HL-60 (cell line): ENCODE results near the gene PSMD1.
"Not testable (repeated sequence)": the region's sequence is repeated elsewhere in the genome, so short reads cannot be mapped to it uniquely, and the experiment has no call there.

Source experiments
- DNase-seq, 2 experiments: peaks; one replicate each; pipeline ENCODE4 v3.0.0-alpha.2; 2010 to 2020; ENCODE audit warnings: low read depth in 1 of 2, low spot score in 1 of 2
- H3K27ac ChIP-seq: fragments of 250-450 bp; sonication (Bioruptor Pico); replicated peaks from 2 replicates; pipeline ENCODE4 v1.5.1; 2020; ENCODE audit warnings: mild to moderate bottlenecking, moderate library complexity
- H3K27me3 ChIP-seq: fragments of 250-450 bp; sonication (Bioruptor Pico); 2 replicates; pipeline ENCODE4 v1.5.1; 2021; ENCODE audit warnings: mild to moderate bottlenecking, moderate library complexity; ENCODE audit not compliant: insufficient read depth, poor library complexity, severe bottlenecking
- H3K4me3 ChIP-seq: replicated peaks from 2 replicates; pipeline ENCODE4 v1.5.1; 2011; ENCODE audit warnings: mild to moderate bottlenecking, control low read depth, low read length; ENCODE audit not compliant: insufficient read depth
- CTCF ChIP-seq: IDR thresholded peaks from one replicate; pipeline ENCODE4 v1.5.1; 2011; ENCODE audit warnings: low read length, control low read depth, inconsistent platforms; ENCODE audit not compliant: insufficient read depth
- GABPA ChIP-seq: IDR thresholded peaks from 2 replicates; pipeline ENCODE4 v1.6.1; 2012; ENCODE audit warnings: low read depth
- POLR2AphosphoS5 ChIP-seq: IDR thresholded peaks from 2 replicates; pipeline ENCODE4 v1.6.1; 2012; ENCODE audit warnings: low read depth
- REST ChIP-seq: IDR thresholded peaks from 2 replicates; pipeline ENCODE4 v1.6.1; 2012; ENCODE audit warnings: low read depth; ENCODE audit not compliant: insufficient replicate concordance
- SPI1 ChIP-seq: IDR thresholded peaks from 2 replicates; pipeline ENCODE4 v1.6.1; 2012; ENCODE audit warnings: low read depth, mild to moderate bottlenecking, borderline replicate concordance

Gene PSMD1

GRCh38 chr2:231138699-231139098 is 82.0 kb downstream of the PSMD1 start:
- Histone ChIP-seq H3K27ac (no peak overlapping the region), H3K27me3 (no peaks in the 10 kb centered on the region), H3K4me3 (no peak overlapping the region)
- no peak for TF ChIP-seq GABPA
- no peak for TF ChIP-seq POLR2AphosphoS5
- TF ChIP-seq REST: no peak
- TF ChIP-seq SPI1: no peak
- TF ChIP-seq CTCF: no peak
- DNase-seq: no peak

GRCh38 chr2:231139796-231140195 is 83.1 kb downstream of the PSMD1 start:
- no peak overlapping the region for H3K27ac ChIP-seq
- no peak overlapping the region for H3K4me3 ChIP-seq
- TF ChIP-seq CTCF (no peak), GABPA (no peak), SPI1 (no peak), REST (no peak), POLR2AphosphoS5 (no peak)
- H3K27me3 ChIP-seq: no peaks in the 10 kb centered on the region
- no peak for DNase-seq

GRCh38 chr2:231140808-231141207 is 84.1 kb downstream of the PSMD1 start:
- not testable (repeated sequence) for H3K27me3 ChIP-seq, DNase-seq, H3K27ac ChIP-seq, H3K4me3 ChIP-seq

- H3K27ac ChIP-seq: no peak overlapping the region
- no peak for DNase-seq
- TF ChIP-seq SPI1 (no peak), POLR2AphosphoS5 (no peak), REST (no peak), GABPA (no peak), CTCF (no peak)
These were observed 88.2 kb downstream of the PSMD1 start for GRCh38 chr2:231144896-231145295.

More at GRCh38 chr2:231144896-231145295, 88.2 kb downstream of the PSMD1 start:
- H3K27me3 ChIP-seq: no peaks in the 10 kb centered on the region
- no peak overlapping the region for H3K4me3 ChIP-seq
